ENCODE measurements around the gene TRIM31.

The TRIM31 gene

DNA sequence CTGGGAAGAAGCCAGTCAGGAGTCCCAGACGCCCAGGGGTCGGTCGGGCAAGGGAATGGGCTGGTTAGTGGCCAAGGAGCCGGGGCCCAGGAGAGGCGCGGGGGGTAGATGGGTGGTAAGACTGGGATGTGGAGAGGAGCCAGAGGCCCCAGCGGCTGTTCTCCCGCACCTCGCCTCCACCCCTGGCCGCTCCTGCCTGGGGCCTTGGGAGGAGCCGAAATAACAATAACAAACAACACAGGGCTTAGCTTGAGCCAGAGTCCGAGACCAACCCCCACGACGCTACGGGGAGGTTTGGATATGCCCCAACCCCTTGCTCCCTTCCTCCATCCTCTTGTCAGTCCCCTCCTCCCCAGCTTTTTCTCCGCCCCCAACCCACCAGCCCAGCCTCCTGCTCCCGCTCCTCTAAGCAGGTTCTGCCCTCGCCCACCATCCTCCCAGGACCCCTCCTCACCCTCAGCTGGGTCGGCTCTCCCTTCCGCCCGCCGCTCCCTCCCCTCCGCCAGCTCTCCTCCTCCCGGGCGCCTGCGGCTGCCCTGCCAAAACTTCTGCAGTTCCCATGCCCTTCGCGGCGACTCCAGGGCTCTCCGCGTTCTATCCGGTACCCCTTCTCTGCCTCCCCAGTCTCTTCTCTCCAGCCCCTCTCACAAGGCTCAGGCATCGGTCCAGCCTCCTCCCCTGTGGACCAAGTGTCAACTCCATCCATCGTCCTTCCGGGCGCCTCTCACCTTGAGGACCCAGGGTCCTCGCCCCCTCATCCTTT lies 38.4 kb downstream of the TRIM31 start:
- no peak for DNase-seq

DNA sequence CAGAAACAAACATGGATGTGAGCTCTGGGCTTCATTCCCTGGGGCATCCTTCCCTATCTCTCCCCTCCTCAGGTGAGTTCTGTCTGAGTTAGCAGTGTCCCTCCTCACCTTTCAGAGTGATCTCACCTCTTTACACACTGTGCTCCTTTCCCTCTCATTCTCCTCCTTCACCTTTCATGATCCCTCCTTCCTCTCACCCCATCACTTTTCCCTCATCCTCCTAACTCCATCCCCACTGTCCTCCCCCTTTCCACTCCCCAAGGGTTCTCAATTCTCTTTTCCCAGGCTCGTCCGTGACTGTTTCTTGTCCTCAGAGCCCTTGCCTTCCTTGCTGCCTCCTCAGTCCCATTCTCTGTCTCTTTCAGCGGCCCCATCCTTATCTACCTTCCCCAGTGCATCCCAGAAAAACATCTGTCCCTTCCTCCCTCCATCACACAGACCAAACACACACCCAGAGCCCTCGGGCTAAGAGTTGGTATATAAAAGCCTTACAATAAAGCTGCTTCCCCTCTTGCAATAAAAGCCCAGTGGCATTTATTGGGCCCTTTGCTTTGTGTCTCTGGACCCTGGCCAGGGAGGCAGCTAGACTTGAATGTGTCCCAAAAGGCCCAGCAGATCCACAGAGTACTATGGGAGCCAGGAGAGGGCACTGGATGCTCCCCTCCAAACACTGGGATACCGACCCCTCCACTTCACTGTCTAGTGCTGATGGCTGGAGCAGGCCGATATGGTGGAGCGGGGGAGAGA lies 39.2 kb downstream of the TRIM31 start:
- DNase-seq: no peak

DNA sequence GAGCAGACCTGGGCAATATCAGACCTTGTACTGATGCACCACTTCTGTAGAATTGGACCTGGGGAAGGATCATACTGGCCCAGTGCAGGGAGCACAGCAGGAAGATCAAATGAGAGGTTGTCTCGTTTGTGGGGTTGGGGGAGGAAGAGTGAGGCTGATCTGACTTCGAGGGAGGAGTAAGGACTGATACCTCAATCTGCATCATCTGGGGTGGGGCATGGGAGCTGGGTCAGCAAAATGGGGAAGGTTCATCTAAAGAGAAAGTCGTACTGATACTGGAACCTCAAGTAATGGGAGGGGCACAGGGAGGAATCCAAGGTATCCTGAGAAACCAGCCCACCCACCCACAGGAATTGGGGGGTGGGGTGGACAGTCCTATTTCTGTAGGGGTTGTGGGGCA lies 41.0 kb downstream of the TRIM31 start:
- DNase-seq: no peak

DNA sequence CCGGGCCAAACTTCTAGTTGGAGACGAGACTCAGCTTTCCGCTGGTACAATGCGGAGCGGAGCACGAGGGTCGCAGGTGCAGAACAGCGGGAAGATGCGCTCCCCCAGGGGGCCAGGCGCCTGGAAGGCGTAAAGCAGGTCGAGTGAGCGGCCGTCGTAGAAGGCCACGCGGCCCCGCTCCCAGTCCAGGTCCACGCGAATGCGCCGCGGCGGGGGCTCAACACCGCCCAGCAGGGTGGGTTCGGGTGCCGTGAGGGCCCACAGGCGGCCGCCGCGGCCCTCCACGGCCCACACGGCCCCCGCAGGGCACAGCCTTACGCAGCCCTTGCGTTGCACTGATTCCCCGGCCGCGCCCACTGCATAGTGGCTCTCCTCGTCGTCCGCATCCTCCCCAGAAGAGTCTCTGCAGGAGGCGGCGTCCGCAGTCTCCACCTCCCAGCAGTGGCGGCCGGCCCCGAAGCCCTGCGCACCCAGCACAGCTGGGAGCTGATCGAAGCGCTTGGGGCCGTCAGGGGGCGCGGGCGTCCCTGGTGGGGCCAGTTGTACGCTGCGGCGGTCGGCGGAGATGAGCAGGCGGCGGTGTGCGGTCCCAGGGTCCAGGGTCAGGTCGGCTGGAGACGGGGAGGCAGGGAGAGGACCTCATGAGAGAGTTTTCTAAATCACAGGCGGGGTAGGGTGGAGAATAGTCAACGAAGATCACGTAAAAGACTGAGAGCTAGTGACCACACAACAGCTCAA lies 41.6 kb downstream of the TRIM31 start:
- no peak for DNase-seq

DNA sequence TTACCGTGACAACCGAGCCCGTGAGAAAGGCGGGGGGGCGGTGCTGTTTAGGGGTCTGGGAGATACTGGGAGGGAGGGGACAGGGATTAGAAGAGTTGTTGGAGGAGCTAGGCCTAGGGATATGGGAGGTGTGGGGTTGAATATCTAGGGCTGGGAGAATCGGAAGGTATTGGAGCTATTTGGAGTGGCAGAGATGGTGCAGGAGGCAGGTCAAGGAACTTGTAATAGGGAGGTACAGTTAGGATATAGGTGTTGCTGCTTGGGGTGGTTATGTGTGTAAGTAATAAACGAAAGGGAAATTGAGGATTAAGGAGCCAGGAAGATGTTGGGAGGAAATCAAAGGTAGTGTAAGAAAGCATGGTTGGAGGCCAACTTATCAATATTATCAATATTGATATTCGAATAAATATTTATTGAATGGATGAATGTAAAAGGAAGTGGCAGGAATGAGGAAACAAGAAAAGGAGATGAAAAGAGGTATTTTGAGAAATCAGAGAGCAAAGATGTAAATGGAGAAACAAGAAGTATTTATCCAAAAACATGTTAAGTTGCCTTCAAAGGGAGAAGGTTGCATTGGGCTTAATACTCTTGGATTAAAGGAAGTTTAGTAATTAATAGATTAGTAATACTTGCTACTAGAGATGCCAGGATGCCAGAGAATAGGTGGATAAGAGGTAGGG lies 45.3 kb downstream of the TRIM31 start:
- no peak for DNase-seq

DNA sequence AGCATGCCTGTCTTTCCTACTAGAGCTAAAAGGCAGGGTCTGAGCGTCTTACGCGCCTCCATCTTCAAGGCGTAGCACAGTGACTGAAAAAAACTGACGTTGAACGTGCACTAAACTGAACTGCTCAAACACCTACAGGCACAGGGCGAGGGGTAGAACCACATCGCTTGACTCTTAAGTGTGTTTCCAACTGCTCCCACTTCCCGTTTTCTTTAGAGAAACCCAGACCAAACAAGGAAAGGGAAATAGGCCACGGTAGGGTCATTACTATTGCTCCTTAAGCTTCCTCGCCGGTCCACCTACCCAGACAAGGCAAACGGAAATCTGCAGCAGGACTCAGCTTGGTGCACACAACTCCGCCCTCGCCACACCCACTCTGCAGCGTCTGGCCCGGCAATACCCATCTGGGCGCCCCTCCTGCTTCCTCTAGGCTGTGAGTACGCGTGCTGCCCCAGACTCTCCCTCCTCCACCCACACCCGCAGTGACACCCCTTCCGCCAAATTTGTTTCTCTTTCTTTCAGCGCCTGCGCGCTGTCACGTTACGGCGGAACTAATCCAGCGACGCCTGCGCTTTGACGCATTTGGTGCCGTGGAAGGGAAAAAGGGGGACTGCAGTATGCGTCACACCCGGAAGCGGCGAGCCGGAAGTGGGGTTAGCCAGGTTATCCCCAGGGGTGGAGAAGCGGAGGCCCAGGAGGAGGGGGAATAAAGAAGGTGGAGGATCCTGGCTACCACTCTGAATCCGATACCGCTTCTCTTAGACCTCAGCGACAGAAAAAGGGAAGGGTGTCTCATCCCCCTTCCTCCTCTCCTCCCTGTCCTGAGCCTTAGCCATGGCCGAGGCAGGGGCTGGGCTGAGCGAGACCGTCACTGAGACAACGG lies 46.1 kb downstream of the TRIM31 start, which contains the start of gene PPP1R11:
Gene PPP1R11 (plus strand): TSS at position 622 of the 883 bp plus-strand sequence. CDS start 213 bp downstream, at position 835.
- peak; percentile 98 for DNase-seq

DNA sequence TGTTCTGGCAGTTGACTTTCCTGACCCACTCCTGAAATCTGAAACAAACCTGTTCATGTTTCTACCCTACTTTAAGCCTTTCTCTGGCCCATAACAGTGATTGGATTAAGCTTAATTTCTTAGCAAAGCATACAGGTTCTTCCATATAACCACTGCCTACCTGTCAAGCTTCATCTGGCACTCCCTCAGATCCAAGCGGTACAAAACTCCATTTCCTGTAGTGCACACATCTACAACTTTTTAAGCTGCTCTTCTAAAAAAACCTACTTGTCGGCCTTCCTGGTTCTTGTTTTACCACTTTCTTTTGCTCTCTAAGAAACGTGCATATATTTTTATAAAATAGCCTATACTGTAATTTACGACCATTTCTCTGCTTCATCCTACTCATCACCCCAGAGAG lies 46.8 kb downstream of the TRIM31 start:
- DNase-seq: no peak

DNA sequence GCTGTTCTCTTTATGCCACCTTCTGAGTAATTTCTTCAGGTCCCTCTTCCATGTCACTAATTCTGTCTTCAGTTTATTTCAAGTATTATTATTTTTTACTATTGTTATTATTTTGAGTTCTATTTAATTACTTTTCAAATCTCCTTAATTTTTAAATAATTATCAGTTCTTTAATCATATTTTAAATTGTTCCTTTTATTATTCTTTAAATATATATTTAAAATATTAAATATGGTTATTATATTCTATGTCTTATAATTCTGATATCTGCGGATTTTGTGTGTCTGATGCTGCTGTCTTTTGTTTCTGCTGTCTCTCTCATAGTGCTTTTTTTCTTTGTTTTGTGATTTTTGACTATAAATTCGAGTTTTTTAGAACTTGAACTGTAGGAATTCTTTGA lies 49.6 kb downstream of the TRIM31 start:
- DNase-seq: no peak

DNA sequence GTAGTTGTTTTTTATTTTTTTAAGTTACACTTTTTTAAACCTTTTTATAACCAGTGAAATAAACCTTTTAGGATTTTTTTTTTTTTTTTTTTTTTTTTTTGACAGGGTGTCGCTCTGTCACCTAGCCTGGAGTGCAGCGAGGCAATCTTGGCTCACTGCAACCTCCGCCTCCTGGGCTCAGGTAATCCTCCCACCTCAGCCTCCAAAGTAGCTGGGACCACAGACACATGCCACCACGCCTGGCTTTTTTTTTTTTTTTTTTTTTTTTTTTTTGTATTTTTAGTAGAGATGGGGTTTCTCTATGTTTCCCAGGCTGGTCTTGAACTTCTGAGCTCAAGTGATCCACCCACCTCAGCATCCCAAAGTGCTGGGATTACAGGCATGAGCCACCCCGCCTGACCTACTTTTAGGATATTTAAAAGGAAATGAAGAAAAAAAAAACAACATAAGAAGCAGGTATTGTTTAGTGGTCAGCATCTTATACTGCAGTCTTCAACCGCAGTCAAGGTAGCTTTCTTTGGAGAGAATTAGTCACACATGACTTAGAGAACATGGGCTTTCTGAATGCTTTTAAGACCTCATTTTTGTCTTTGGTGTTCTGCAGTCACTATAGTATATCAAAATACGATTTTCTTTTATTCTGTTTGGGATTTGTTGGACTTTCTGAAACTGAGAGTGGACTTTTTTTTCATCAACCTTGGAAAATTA lies 50.3 kb downstream of the TRIM31 start:
- no peak for DNase-seq

DNA sequence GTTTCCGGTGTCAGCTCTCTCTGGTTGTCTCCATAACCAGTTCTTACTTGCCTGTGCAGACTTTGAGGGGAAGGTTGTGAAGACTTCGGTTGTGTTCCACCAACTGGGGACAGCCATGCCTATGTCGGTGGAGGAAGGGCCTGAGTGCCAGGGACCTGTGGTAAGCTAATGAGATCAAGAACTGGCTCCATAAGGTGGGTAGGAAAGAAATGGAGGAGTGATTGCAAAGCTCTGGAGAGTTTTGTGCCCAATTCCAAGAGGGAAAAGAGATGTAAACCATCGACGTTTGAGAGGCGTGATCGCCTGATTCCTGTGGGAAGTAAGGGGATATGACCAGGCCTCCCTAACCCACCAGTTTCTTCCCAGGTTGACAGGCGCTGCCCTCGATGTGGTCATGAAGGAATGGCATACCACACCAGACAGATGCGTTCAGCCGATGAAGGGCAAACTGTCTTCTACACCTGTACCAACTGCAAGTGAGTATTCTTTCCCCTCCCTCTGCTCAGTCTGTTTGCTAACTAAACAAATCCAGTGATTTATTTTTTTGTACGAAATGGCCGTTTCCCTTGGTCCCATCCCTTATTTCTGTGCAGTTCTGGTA lies 50.9 kb downstream of the TRIM31 start:
- DNase-seq: no peak

DNA sequence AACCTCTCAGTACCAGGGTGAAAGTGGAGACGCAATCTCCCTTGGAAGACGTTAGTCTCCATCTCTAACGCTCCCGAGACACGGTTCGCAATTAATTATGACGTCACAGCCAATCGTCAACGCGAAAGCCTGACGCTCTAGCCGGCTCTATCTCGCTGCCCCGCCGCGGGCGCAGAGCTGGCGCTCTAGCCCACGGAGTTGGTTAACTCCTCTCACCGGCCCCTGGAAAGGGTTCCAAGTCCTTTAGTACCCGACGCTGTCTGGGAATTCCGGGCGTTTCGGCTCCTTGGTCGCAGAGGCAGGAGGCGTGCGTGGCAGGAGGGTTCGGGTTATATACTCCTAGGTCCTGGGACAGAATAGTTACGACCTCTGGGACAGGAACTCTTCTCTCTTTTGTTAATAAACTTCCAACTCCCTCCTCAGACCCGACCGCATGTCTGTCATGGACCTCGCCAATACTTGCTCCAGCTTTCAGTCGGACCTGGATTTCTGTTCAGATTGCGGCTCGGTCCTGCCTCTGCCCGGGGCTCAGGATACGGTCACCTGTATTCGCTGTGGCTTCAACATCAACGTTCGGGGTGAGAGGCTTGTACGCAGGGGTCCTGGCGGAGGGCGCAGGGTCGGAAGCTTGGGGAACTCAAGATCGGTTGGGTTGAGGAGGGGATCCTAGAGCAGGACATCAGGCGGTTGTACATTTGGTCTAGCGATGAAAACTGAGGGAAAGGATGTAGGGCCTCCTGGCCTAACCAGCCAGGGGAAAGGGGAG lies 51.6 kb downstream of the TRIM31 start, which contains the start of gene POLR1H:
Gene POLR1H (plus strand): TSS at position 174 of the 766 bp plus-strand sequence. CDS start 260 bp downstream, at position 434.
- DNase-seq: peak; percentile 94

DNA sequence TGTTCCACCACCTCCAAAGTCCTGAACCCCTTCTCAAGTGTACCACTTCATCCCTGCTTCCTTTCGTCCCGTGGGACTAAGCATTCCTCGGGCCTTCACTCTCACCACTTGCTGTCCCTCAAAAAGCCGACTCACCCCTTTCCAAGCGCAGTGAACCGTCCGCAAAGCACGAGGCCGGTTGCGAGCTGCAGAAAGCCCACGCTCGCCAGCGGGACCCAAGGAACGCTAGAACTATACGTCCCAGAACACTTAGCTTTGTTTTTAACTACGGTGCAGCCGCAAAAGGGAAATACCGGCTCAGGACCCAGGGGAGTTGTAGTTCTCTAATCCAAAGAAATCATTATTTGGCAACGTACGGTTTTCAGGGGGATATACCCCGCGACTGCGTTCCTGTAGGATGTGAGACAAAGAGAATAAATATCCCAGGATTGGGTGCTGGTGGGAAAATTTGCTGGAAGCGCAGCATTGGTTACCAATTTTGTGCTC lies 52.2 kb downstream of the TRIM31 start:
- peak; percentile 31 for DNase-seq

DNA sequence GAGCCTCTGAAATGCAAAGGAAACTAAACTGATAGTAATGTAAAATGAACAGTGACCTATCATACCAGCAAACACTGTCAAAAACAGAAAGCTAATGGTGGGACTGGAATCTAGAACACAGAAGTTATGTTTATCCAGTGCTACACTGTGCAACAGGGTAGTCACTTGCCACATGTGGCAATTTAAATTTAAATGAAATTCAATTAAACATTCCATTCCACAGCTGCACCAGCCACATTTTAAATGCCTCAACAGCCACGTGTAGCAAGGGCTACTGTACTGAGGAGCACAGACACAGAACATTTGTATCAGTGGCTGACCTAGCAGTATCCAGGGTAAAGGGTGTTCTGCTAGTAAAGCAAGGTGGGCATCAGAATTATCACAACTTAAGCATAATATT lies 57.4 kb downstream of the TRIM31 start:
- no peak for DNase-seq

DNA sequence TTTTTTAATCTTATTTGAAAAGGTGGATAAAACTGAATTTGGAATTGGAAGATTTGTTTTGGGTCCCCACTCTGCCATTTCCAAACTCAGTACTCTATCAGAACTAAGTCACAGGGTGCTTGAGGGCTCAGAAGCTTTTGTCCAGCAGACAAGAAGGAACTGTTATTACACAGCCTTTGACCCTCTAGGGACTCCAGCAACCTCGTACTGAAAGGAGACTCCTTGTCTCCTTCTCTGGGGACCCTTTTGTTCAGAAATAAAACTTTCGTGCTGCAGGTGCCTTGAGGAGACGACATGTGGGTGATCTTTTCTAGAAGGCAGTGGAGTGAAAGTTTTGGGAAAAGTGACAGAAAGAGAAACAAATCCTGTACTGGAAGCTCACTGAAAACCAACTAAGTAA lies 59.2 kb downstream of the TRIM31 start:
- DNase-seq: no peak
